GM19099 (cell line): ENCODE results near the gene COMMD1.

Source experiments
- POLR2A ChIP-seq: IDR thresholded peaks from 3 replicates; pipeline ENCODE4 v1.6.1; 2011; ENCODE audit warnings: low read depth; ENCODE audit not compliant: insufficient read length; ENCODE audit errors: extremely low read depth

Gene COMMD1

DNA sequence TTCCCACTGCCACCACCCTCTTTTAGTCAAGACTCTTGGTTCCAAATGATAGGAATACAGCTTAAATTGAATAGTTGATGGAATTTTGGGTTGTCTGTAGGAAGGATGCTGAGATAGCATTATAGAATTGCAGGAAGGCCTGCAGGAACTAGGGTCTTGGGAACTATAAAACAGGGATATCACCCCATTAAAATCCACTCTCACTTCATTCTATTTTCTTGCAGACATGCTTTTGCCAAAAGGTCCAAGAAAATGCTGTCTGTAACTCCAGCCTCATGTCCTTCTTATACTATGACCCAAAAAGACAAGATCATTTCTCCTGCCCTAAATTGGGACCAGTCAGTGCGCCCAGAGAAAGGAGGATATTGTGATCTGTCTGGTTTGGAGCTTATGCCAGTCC is 89.1 kb downstream of the COMMD1 start:
- TF ChIP-seq POLR2A: no peak

DNA sequence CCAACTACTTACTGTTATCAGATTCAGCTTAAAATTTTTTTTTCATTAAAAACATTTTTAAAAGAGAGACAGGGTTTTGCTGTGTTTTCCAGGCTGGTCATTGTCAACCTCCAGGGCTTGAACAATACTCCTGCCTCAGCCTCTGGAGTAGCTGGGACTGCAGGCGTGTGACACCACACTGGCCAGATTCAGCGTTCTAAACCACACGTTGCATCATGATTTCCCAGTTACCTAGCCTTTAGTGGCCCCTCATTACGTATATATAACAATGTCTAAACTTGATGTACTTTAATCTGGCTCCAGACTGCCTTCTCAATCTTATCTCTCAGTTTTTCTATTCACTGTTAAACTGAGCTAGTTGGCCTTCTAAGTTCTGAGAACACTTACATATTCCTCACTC is 89.6 kb downstream of the COMMD1 start:
- TF ChIP-seq POLR2A: no peak

DNA sequence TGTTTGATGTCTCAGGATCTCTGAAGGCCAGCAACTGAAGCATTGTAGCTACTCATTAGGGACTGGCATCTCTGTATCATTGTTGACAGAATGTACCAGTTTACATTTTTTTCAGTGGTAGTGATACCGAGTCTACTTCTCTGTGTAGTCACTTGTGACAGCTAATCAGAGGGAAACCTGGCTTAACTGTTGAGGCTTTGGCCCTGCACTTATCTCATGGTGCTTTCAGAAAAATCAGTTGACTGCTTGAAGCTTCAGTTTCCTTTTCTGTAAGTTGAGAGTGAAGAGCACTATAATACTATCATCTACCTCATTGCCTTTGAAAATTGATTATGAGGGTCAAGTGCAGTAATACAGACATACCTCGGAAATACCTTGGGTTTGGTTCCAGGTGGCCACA is 90.0 kb downstream of the COMMD1 start:
- no peak for TF ChIP-seq POLR2A

DNA sequence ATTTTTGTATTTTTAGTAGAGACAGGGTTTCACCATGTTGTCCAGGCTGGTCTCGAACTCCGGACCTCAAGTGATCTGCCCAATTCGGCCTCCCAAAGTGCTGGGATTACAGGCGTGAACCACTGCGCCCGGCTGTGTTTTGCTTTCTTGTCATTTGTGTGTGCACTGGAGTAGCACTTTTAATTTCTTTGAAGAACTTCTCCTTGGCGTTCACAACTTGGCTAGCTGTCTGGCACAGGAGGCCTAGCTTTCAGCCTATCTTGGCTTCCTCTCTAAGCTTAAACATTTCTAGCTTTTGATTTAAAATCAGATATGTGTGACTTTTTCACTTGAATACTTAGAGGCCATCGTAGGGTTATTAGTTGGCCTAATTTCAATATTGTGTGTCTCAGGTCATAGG is 93.0 kb downstream of the COMMD1 start:
- no peak for TF ChIP-seq POLR2A

DNA sequence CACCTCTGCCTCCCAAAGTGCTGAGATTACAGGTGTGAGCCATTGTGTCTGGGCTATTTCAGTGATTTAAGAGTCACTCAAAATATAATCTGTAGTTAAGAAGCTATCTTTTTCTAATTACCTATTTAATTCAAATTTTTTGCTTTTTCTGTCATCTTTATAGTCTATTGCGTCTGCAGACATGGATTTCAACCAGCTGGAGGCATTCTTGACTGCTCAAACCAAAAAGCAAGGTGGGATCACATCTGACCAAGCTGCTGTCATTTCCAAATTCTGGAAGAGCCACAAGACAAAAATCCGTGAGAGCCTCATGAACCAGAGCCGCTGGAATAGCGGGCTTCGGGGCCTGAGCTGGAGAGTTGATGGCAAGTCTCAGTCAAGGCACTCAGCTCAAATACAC is 95.1 kb downstream of the COMMD1 start:
- no peak for TF ChIP-seq POLR2A

DNA sequence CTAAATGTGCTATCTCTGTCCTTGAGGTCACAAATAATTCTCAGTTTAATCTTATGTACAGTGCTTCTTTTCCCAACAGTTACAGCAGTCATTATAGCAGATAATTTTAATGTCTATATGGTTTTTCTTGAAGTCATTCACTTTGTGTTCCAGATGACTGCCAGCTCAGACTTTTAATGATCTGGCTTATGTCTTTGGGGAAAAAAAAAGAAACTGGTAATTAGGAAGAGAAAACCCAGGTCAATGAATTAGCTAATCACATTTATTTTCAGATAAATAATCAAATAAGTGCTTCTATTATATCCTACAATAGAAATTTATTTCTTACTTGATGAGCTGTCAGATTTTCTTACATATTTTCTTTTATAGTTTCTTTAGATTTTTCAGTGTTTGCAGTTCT is 96.0 kb downstream of the COMMD1 start:
- TF ChIP-seq POLR2A: no peak

DNA sequence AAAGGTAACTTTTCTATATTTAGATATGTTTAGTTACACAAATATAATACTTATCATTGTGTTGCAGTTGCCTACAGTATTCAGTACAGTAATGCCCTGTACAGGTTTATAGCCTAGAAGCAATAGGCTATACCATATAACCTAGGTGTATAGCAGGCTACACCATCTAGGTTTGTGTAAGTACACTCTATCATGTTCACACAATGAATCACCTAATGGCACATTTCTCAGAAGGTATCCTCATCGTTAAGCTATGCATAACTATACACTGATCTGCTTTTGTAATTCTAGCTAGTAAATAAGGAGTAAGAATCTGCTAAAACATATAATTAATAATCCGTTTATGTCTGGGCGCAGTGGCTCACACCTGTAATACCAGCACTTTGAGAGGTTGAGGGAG is 102.1 kb downstream of the COMMD1 start:
- TF ChIP-seq POLR2A: no peak

DNA sequence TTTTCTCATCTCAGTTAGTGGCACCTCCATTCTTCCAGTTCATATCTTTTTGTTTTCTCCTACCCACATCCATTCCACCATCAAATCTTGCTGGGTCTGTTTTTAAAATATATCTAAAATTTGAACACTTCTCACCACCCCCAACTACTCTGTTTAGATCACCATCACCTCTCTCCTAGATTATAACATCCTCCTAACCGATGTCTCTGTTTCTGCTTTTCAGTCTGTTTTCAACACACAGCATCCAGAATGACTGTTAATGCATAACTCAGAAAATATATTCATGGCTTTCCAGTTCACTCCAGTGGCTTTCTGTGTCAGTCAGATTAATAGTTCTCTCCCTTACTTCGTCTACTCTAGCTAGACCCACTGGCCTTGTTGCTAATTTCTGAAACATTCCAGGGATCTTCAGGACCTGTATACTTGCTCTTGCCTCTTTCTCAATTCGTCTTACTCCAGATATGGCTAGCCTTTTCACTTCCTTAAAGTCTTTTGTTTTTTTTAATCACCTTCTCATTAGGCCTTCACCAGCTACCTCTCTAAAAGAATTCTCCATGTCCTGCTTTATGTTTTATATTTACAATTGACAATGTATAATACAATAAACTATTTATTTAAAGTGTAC is 105.3 kb downstream of the COMMD1 start:
- TF ChIP-seq POLR2A: no peak

DNA sequence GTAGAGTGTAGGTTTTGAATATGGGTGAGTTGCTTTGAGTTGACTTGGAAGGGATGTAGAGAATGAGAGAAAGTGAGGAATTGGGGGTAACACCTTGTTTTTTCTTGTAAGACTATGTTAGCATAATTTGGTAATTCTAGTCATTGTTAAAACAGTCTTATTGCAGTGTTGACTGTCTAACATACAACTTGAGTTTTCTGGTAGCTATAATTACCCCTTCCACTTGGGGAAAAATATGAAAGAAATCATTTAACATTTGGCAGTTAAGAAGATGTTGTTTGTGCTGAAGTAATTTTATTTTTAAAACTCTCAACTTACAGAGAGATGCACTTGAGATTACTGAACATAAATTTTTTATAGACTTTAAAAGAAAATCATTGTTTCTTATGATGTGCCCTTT is 108.2 kb downstream of the COMMD1 start:
- TF ChIP-seq POLR2A: no peak

DNA sequence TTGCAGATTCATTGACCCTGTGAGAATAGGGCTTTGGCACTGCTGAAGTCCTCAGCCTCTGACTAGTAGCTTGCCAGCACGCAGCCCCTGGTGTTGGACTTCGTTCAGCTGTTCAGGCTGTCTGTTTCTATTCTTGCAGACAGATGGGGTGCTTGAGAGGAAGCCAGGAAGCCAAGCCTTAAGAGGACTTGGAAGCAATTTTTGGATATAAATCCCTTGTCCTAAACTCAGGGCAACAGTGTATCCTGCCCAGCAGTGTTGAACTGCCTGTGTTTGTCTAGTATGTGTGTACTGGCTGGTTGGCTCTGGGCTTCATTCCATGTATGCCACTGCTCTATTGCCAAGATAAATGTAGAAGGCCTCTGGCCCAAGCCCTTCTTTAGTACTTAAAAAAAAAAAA is 108.6 kb downstream of the COMMD1 start:
- no peak for TF ChIP-seq POLR2A

DNA sequence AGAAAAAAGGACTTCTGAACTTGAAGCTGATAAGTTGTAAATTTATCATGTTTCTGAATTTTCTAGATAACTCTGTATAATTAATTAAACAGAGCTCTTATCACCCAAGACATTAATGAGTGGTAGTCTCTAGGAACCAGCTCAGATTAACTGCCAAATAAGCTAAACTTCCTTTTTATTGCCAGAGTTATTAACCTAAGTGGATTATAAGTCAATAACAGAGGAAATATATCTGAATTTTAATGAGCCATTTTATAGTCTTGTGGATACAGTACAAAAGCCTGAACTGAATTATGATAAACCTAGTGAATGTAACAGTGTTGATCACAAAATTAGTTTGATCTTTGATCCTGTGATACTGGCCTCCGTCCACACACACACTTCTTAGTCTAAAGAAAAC is 111.5 kb downstream of the COMMD1 start:
- no peak for TF ChIP-seq POLR2A

DNA sequence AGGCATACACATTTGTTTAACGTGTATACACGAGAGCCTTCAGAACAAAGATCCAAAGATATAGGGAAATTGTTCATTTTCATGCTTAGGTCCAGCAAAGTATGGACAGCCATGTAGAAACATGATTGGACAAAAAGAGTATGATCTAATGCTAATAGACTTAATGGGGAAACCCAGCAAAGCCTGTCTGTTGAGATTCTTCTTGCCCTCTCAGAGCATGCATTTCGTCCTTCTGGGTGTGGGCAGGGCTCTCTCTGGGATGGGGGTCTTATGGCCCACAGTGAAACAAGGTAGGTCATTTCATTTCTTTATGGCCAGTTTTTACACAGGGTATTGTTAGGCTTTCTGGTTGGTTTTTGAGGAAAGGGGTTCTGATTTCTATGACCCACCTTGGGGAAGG is 124.4 kb downstream of the COMMD1 start:
- TF ChIP-seq POLR2A: no peak

DNA sequence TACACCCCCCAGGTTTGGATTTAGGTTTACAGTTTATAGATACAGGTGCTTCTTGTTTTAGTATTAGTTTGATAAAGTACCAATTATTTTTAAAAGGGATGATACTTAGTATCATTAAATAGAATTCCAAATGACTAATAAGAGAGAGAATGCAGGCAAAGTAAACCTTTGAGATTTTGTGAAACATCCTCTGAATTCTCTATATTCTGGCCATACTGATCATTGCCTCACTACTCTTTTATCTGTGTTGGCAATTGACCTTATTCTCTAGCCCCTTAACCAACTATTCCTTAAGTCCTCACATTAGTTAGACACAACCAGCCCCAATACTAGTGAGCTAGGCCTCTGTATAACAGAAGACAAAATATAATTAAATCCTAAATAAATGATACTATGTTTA is 125.4 kb downstream of the COMMD1 start:
- TF ChIP-seq POLR2A: no peak

DNA sequence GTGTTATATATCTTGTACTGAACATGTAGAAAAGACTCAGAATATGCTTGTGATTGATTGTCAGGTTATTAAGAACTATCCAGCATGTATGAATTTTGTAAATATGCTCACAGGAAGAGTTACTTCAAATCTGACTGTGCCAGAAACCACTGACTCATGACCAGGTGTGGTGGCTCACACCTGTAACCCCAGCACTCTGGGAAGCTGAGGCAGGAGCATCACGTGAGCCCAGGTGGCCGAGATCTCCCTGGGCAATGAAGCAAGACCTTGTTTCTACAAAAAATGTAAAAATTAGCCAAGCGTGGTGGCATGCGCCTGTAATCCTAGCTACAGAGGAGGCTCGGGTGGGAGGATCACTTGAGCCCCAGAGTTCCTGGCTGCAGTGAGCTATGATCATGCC is 126.6 kb downstream of the COMMD1 start:
- no peak for TF ChIP-seq POLR2A

DNA sequence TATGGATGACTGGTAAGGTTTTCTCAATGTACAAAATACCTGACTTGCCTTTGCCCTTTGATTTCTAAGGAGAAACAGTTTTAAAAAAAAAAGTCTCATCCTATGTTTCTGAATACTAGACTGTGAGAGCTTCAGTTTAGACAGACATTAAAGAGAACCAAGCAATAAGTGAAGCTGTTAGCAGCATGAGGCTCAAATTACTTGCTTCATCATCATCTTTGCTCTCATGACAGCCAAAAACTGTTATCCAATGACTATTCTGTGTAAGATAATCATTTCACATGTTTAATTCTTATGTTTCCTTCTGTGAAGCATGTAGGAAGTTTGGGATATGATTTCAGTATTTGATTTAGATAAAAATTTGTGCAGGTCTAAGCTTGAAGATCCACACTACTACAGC is 129.2 kb downstream of the COMMD1 start:
- TF ChIP-seq POLR2A: no peak

DNA sequence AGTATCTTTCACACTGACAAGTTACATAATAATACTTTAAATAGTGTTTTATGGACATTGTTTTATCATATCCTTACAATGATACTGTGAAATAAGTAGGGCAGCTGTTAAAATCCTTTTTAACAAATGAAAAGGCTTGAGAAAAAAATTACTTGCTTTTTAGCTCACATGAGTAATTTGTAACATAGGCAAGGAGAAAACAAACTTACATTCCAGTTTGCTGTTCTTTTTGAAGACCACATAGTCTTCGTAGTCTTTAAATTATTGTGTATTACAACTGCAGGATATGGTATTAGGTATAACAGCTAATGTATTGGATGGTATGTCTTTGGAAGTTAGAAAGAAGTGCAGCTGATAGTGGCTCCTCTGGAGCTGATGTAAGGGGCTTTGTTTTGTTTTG is 130.8 kb downstream of the COMMD1 start:
- no peak for TF ChIP-seq POLR2A

DNA sequence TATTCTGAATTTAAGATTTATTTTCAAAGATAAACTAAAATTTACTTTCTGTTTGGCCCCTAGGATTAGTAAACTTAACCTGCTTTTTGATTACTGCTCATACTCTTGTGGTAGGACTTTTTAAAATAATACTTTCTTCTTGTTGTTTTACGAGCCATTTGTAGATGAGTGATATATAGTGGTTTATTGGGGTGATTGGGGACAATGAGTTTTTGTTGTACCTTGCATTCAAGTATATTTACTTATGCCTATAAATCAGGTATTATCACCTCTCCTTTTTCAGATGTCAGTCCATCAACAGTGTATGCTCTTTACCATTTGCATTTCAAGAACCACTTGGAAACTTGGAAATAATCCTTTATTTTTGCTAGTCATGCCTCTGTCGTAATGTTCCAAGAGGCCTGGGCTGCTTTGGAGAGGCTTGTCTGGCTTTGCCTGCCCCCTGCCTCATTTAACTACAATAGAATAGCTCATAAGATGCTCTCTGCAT is 131.3 kb downstream of the COMMD1 start:
- TF ChIP-seq POLR2A: no peak
